Raji (cell line): ENCODE results near the gene RBP3.

Source experiments
- POLR2A ChIP-seq: IDR thresholded peaks from 2 replicates; pipeline ENCODE4 v1.6.1; 2011; ENCODE audit warnings: low read depth, low read length, control low read depth; ENCODE audit not compliant: insufficient read depth

Gene RBP3

DNA sequence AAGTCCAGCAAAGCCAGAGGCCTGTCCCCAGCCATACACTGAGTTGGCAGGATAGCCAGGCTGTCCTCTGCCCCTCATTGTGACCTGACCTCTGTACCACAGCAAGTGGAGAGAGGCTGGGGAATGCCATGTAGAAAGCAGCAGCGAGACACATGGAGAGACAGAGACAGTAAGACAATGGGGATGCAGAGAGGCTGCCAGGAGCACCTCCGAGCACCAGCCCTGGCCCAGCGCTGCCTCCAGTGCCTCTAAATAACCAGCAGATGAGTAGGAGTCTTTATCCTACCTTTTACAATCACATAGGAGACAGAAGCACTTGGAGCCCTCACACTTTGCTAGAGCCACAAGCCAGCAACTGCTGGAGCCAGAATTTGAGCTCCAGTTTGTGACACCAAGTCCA lies 17.8 kb upstream of the RBP3 start:
- no peak for TF ChIP-seq POLR2A

DNA sequence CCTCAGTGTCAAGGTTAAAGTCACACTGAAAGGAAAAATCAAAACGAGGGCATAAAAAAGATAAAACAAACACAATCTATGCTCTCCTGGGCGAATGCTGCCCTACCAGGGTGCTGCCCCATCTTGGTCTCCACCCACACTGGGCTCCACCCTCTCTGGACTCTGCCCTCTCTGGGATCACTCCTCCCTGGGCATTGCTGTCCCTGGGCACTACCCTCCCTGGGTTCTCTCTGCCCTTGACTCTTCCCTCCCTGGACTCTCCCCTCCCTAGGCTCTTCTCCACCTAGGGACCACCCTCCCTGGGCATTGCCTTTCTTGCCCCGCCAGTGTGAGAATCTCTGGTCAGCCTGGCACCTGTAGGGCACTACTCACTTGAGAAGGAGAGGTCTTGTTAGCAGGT lies 17.4 kb upstream of the RBP3 start:
- no peak for TF ChIP-seq POLR2A

DNA sequence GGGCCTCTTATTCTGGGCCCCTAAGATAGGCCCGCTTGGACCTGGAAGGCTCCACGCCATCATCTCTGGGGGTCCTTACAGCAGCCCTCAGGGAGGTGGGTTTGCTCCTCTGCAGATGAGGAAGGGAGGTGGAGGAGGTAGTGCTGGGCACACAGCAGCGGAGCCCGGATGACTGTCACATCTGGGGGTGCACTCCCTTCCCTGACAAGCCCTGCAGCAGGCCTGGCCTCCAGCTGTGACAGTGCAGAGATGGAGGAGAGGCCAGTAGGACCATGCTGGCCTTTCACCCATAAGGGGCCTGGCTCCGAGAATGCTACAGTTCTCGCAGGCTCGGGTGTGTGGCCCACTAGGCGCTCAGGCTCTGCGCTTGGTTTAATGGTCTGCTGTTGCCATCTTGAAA lies 16.7 kb upstream of the RBP3 start:
- no peak for TF ChIP-seq POLR2A

GRCh38 chr10:47331954-47332353 lies 16.2 kb upstream of the RBP3 start:
- no peak for TF ChIP-seq POLR2A

- no peak for TF ChIP-seq POLR2A
Measured at GRCh38 chr10:47332371-47332770, 15.8 kb upstream of the RBP3 start.

- no peak for TF ChIP-seq POLR2A
Measured at GRCh38 chr10:47332946-47333345, 15.2 kb upstream of the RBP3 start.

GRCh38 chr10:47333532-47333931 lies 14.6 kb upstream of the RBP3 start:
- TF ChIP-seq POLR2A = no peak

GRCh38 chr10:47334466-47335295 lies 13.5 kb upstream of the RBP3 start:
- TF ChIP-seq POLR2A = no peak

- no peak for TF ChIP-seq POLR2A
Measured at GRCh38 chr10:47335906-47336305, 12.3 kb upstream of the RBP3 start.

DNA sequence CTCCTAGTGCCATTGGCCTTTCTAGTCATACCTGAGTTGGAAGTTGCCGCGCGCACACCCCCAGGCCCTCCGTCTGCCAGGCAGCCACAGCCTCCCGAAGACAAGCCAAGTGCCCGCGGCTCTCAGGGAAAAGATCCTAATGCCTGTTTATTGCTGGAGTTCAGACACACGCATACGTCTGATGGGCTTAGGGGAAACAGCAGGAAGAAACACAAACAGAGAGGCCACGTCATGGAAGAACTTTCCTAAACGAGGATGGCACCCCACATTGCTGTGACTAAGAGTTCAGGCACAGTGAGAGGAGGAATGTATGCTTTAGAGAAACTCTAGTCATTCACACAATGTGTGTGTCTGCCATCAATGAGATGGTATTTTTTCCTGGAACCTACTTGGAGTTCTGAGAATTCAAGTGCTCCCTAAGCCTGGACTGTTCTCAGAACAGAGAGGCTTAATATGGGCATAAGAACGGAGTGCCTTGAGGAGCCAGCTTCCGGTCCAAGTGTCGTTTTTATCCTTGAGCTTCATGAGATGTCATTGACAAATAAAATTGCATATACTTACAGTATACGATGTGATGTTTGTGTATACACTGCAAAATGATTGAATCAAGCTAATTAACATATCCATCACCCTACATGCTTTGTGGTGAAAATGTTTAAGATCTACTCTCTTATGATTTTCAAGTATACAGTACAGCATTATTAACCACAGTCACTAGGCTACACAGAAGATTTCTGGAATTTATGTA lies 11.6 kb upstream of the RBP3 start:
- TF ChIP-seq POLR2A = no peak

DNA sequence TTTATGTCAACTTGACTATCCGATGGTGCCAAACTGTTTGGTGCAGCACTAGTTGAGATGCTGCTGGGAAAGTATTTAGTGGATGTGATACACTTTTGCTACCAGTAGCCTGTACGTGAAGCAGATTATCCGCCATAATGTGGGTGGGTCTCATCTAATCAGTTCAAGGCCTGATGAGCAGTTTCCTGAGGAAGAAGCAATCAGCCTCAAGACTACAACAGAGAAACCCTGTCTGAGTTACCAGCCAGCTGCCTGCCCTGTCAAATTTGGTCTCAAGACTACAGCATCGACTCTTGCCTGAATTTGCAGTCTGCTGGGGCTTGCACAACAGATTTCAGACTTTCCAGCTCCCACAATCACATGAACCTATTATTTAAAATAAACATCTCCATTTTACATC lies 10.9 kb upstream of the RBP3 start:
- no peak for TF ChIP-seq POLR2A

- no peak for TF ChIP-seq POLR2A
Measured at GRCh38 chr10:47339186-47339735, 8.9 kb upstream of the RBP3 start.

GRCh38 chr10:47339759-47340607 lies 8.2 kb upstream of the RBP3 start:
- no peak for TF ChIP-seq POLR2A

DNA sequence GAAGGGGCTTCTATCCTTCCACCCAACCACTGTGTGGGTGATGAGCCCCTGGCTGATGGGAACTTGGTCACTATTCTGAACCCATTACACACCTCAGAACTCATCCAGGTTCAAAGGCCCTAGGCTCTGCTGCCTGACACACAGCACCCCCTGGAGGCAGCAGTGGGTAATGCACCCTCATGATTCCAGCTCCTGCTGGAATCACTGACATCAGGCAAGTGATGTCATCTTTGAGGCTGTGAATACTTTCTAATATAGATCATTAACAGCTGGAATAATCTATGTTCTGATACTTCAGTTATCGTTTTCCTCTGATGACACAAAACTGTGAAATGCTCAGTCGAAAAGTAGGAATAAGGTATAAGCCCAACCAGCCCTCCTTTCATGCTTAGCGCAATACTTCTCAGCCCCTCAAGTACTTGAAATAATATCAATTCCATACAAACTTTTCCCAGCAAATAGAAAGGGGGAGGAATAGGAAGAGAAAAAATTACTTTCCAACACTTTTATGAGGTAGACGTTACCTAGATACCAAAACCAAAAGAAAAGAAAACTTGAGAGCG lies 7.5 kb upstream of the RBP3 start:
- TF ChIP-seq POLR2A = no peak
